G401 (cell line): Measurements from ENCODE around the gene FBXL12. TPM values are rescaled to one million over a fixed set of nuclear protein-coding genes. Genes with fewer than 3 reads are reported as not detected.
"Not testable (repeated sequence)": the region's sequence is repeated elsewhere in the genome, so short reads cannot be mapped to it uniquely, and the experiment has no call there.

ENCODE experiments used
- DNase-seq: peaks from one replicate; pipeline ENCODE4 v3.0.0-alpha.2; 2015; ENCODE audit warnings: low spot score
- in situ Hi-C: cut with HindIII; loops from 2 replicates; pipeline ENCODE4 v1.10.0; 2016; ENCODE audit warnings: low sequenced_read_pairs, mixed read lengths
- total RNA-seq: library from RNA; depleted of rRNA; stranded (reverse); fragments of >200 nt; shearing (Covaris generic); gene quantifications from 2 replicates; pipeline ENCODE4 v1.2.3, GENCODE V29; 2014

The FBXL12 gene
- total RNA-seq, 1 experiment from 2014 or later, result 32.4 TPM

DNA sequence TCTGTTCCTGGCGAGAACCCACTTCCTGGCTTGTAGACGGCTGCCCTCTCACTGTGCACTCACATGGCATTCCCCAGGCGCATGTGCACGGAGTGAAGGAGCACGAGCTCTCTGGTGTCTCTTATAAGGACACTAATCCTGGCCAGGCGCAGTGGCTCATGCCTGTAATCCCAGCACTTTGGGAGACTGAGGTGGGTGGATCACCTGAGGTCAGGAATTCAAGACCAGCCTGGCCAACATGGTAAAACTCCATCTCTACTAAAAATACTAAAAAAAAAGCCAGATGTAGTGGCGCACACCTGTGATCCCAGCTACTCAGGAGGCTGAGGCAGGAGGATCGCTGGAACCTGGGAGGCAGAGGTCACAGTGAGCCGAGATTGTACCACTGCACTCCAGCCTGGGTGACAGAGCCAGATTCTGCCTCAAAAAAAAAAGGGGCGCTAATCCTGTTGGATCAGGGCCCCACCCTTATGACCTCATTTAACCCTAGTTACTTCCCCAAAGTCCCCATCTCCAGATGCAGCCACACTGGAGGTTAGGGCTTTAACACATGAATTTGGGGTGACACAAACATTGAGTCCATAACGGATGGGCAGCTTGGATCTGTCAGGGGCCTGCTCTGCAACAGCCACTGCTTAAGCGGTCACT, 24.9 kb upstream of the FBXL12 start:
- DNase-seq, result peak; percentile 45
- in situ Hi-C loops, result not testable (repeated sequence)

DNA sequence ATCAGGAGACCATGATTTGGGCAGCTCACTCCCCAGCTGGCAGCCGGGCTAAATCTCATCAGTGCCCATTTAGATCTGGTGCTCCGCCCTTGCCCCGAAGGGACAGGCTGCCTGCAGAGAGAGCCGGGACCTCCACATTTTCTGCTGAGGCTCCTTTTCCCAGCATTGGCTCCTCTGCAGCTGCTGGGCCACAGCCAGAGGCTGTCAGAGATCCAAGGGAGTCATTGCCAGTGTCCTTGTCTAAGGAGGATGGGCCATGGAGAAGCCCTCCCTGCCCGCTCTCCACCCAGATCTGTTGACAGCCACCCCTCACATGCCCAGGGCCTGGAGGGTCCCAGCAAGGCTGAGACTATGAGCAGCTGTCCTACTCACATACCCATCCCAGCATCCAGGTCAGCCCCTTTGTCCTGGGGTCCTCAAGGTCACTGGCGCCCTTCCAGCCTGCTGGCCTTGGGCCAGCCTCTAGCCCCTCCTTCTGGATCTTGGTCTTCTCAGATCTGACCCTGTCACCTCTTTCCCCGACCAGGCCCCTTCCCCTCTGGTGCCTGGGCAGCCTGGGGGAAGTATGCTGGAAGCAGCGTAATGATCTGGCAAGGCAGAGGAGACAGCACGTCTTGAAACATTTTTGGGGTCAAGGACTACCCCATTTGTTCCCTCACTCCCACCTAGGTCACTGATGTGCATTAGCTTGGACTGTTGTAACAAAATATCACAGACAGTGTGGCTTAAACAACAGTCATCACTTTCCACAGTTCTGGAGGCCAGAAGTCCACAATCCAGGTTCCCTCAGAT, 24.2 kb upstream of the FBXL12 start:
- in situ Hi-C loops, result no loop called here
- DNase-seq, result peak; percentile 77

GRCh38 chr19:9839415-9839814, 20.5 kb upstream of the FBXL12 start:
- DNase-seq, result no peak
- in situ Hi-C loops, result no loop called here

DNA sequence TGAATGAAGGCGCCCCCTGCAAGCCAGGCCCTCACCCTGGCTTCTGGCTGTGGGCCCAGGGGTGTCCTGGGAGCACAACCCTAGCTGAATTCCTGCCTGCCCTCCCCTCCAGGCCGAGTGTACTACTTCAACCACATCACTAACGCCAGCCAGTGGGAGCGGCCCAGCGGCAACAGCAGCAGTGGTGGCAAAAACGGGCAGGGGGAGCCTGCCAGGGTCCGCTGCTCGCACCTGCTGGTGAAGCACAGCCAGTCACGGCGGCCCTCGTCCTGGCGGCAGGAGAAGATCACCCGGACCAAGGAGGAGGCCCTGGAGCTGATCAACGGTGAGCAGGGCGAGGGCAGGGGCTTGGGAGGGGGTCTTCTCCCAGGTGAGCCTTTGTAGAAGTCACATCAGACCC, 19.4 kb upstream of the FBXL12 start:
- in situ Hi-C loops, result no loop called here
- no peak for DNase-seq

DNA sequence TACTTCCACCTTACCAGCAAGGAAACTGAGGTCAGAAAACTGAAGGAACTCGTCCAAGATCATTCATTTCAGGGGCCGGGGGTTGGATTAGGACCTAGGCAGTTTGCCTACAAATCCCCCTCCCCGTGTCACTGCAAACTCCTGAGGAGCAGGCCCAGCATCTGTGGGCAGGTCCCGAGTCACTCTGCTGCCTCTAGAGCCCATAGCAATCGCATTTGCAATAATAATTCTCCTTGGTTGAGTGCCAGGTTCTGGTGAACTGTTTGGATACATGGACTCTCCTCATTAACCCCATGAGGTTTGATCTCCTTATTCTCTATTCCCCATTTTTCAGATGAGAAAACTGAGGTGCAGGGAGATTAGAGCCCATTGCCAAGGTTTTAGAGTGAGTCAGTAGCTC, 17.1 kb upstream of the FBXL12 start:
- DNase-seq, result peak; percentile 39
- in situ Hi-C loops, result no loop called here

GRCh38 chr19:9835507-9835949, 16.6 kb upstream of the FBXL12 start:
- no peak for DNase-seq
- in situ Hi-C loops, result no loop called here

DNA sequence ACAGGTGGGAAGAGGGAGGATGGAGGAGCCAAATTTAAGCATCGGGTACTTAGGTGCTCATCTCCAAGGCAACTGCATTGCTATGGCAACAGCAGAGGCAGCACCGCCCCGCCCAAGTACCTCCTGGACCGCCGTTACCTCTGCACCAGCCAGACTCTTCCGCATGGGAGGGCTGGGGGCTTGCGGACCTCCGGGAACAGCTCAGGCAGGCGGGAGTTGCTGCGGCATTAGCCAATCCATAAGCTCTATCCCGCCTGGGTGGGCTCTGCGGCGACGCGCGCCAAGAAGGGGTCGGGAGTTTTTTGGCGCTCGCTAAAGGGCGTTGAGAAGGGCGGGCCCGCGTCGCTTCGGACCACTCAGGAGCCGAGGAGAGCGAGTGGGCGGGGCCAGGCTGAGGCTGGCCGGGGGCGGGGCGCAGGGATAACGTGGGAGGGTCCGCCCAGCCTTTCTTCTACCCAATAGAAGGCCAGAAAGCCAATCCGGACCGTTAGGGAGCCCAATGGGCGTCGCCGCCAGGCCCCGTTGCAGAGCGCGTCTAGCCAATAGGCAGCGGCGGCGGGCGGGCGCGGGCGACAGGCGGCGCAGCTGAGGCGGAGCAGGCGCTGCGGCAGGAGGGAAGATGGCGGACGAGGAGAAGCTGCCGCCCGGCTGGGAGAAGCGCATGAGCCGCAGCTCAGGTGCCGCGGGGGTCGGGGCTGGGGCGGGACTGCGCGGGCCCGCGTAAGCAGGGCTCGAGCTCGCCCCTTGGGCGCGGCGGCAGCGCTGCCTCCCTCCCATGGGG, 16.0 kb upstream of the FBXL12 start, which contains the start of gene PIN1:
PIN1 (plus strand) TSS at position 593 of the 781 bp plus-strand sequence; CDS start at position 620, 27 bp downstream.
- peak; percentile 99 for DNase-seq
- in situ Hi-C loops, result no loop called here

- no peak for DNase-seq
- in situ Hi-C loops, result no loop called here
These were observed 15.4 kb upstream of the FBXL12 start for GRCh38 chr19:9834307-9834725.

DNA sequence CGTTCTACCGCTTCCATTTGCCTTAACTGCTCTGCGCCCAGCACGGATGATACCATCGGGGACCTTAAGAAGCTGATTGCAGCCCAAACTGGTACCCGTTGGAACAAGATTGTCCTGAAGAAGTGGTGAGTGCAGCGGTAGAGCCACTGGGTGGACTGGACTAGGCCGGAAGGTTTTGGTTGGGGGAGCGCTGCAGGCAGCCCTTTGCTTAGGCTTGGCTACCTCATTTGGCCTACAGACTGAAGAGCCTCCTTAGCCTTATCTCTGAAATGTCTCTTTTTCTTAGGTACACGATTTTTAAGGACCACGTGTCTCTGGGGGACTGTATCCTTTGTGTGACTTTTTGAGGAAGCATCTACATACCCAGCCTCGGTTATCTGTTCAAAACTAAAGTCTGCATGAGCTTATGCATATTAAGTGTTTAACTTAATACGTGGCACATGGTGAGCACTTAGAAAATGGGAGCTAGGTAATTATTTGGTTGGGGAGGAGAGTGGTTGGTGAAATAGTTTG, 9.7 kb upstream of the FBXL12 start:
- in situ Hi-C loops, result no loop called here
- DNase-seq, result no peak

GRCh38 chr19:9827289-9828238, 8.7 kb upstream of the FBXL12 start, which contains the start of gene UBL5:
UBL5 (plus strand) TSS chr19:9827918; CDS start chr19:9828338, 420 bp downstream.
- in situ Hi-C loops, result no loop called here
- peak; percentile 95 for DNase-seq

- DNase-seq, result peak; percentile 32
- in situ Hi-C loops, result no loop called here
These were observed 4.9 kb upstream of the FBXL12 start for GRCh38 chr19:9823816-9824215.

DNA sequence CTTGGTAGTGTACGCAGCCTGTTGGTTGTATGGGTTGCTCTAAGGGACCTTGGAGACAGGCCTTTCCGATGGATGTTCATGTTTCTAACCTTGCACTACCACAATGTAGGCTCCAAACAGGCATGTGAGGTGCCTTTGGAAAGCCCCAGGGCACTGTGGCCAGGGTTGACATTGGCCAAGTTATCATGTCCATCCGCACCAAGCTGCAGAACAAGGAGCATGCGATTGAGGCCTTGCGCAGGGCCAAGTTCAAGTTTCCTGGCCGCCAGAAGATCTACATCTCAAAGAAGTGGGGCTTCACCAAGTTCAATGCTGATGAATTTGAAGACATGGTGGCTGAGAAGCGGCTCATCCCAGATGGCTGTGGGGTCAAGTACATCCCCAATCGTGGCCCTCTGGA, 1.2 kb upstream of the FBXL12 start:
- DNase-seq, in situ Hi-C loops: not testable (repeated sequence)

DNA sequence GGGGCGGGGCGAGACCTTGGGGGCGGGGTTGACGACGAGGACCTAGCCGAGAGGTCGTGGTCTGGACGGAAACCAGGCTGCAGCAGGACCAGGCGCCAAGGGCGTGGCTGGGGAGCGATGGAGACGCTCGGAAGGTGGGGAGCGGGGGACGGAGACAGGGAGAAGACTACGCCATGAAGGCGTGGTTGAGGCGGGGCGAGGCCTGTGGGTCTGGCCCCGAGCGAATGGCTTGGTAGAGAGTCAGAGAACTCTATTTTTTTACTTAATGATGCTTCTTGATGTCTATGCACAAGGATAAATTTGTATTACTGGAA, 674 bp upstream of the FBXL12 start:
- no peak for DNase-seq
- in situ Hi-C loops, result no loop called here

- DNase-seq, result no peak
- in situ Hi-C loops, result no loop called here
These were observed 625 bp downstream of the FBXL12 start for GRCh38 chr19:9818175-9818733.

DNA sequence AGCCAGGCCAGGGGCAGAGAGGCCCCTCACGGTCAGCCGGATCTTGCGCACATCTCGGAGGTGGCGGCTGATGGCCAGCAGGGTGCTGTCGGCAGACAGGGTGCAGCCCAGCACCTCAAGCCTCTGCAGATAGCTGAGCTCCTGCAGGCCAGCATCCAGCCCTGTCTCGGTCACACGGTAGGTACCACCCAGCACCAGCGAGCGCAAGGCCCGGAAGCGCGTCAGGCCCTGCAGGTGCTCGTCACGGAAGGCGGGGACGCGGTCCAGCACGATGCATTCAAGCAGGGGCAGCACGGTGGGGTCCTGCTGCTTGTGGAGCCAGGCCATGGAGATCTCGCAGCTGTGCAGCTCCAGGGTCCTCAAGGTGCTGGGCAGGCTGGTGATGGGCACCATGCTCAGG, 7.7 kb downstream of the FBXL12 start:
- in situ Hi-C loops, result no loop called here

GRCh38 chr19:9808855-9809824, 9.7 kb downstream of the FBXL12 start:
- in situ Hi-C loops, result no loop called here
- no peak for DNase-seq

More for the DNA sequence above, 7.7 kb downstream of the FBXL12 start:
- DNase-seq, result no peak

GRCh38 chr19:9806803-9807202, 12.1 kb downstream of the FBXL12 start:
- in situ Hi-C loops, result no loop called here
- no peak for DNase-seq
